ENCODE measurements around the gene HENMT1. TPM values are rescaled to one million over a fixed set of nuclear protein-coding genes. Genes with fewer than 3 reads are reported as not detected.

Gene HENMT1
- total and polyA plus RNA-seq, 9 of the 15 experiments (the other 6 are each of a cell fraction or from before 2014, with no cell fraction given): not detected

DNA sequence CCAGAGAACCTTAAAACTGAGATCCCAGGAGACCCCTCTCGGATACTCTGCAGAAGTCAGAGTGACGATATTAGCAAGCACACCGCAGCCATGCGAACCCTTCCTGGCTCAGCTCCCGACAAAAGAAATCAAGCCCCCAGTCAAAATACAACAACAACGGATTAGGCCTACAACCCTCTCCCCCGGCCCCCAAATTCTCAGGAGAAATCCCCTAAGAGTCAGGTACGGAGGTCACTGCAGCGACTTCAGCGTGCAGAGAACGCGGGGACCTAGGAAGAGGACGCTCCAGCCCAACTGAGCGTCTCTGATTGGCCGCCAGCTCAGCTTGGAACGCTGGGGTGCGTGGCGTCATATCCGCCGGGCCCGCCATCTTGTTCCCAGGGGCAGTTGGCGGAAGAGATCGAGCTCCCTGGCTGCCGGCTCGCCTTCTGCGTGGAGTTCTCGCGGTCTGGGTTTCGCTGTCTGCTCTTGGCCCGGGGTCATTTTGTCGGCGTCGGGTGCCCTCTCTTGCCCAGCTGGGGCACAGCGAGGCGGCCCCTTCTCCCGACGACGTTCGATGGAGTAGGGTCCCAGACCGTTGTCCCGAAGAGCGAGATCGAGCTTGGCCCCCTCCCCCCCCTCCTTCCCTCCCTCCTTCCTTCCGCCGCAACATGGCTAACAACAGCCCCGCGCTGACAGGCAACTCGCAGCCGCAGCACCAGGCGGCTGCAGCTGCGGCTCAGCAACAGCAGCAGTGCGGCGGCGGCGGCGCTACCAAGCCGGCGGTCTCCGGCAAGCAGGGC is 31.2 kb upstream of the HENMT1 start, which contains the start of gene PRPF38B (continued):
- TF ChIP-seq ZBTB49 (CRISPR knock-in tag; IDR thresholded peaks at IDR 0.05; ENCODE audit: borderline replicate concordance) (no peak), ZNF184 (CRISPR knock-in tag; IDR thresholded peaks at IDR 0.05) (no peak), CTCF (IDR thresholded peaks at IDR 0.05 in 2 of 3, conservative IDR thresholded peaks at IDR 0.05 in 1 of 3; ENCODE audit: insufficient read depth in 2 of 3, low read depth in 1 of 3, low read length in 3 of 3) (no peak), CC2D1A (IDR thresholded peaks at IDR 0.05) (peak; percentile 88), ZNF551 (CRISPR knock-in tag; IDR thresholded peaks at IDR 0.05) (no peak), ZNF644 (tag; IDR thresholded peaks at IDR 0.05; ENCODE audit: low read depth) (no peak), ETV6 (IDR thresholded peaks at IDR 0.05; ENCODE audit: borderline replicate concordance in 1 of 2, low read depth in 2 of 2, low read length in 1 of 2) (0 out of 4 replicates have a peak, but pooled peaks of 1 of the 2 experiments have one; percentile 29), ETV6 (CRISPR knock-in tag; IDR thresholded peaks at IDR 0.05; ENCODE audit: borderline replicate concordance) (no peak), THRAP3 (IDR thresholded peaks at IDR 0.05; ENCODE audit: borderline replicate concordance) (no peak), FOXK2 (conservative IDR thresholded peaks at IDR 0.05 in 1 of 2, IDR thresholded peaks at IDR 0.05 in 1 of 2; ENCODE audit: low read depth in 2 of 2) (peak; percentile 83 to 90; a peak in 3 of 4 replicates), KAT7 (CRISPR knock-in tag; IDR thresholded peaks at IDR 0.05; ENCODE audit: borderline replicate concordance) (peak; percentile 96), JUND (IDR thresholded peaks at IDR 0.05; ENCODE audit: borderline replicate concordance, low read depth, low read length) (peak; percentile 86), JUND (tag; IDR thresholded peaks at IDR 0.05; ENCODE audit: borderline replicate concordance, low read depth, low read length) (peak; percentile 45; the same call in 2 of the 3 replicates), CBFA2T2 (conservative IDR thresholded peaks at IDR 0.05) (no peak), ZFX (CRISPR knock-in tag; IDR thresholded peaks at IDR 0.05) (peak; percentile 77; the same call in 1 of the 2 replicates), ZEB2 (IDR thresholded peaks at IDR 0.05) (no peak; the same call in 1 of the 2 replicates), SMAD3 (CRISPR knock-in tag; conservative IDR thresholded peaks at IDR 0.05) (no peak), MLX (CRISPR knock-in tag; conservative IDR thresholded peaks at IDR 0.05) (no peak), BRD9 (IDR thresholded peaks at IDR 0.05; ENCODE audit: low read depth, partially characterized antibody) (peak; percentile 36), ARNT (IDR thresholded peaks at IDR 0.05) (peak in 1 of 2 experiments; percentile 74; a peak in 1 of 4 replicates)
